ENCODE measurements around the gene BCAS3.

GRCh38 chr17:61127960-61128359 lies 450.3 kb downstream of the BCAS3 start:
- TF ChIP-seq SP1 (IDR thresholded peaks at IDR 0.05; ENCODE audit: low read depth) (no peak), CTCF (IDR thresholded peaks at IDR 0.05 in 2 of 3, conservative IDR thresholded peaks at IDR 0.05 in 1 of 3; ENCODE audit: borderline replicate concordance in 1 of 3, insufficient read depth in 1 of 3, low read depth in 2 of 3, low read length in 2 of 3) (no peak), POLR2A (IDR thresholded peaks at IDR 0.05; ENCODE audit: borderline replicate concordance, extremely low read depth, insufficient read depth, insufficient read length) (no peak), MAX (IDR thresholded peaks at IDR 0.05) (no peak), REST (IDR thresholded peaks at IDR 0.05; ENCODE audit: low read depth) (no peak), POLR2AphosphoS5 (IDR thresholded peaks at IDR 0.05; ENCODE audit: low read depth, low read length) (no peak), EZH2phosphoT487 (IDR thresholded peaks at IDR 0.05; ENCODE audit: borderline replicate concordance) (no peak), YY1 (IDR thresholded peaks at IDR 0.05; ENCODE audit: extremely low read depth, insufficient replicate concordance, low read depth, low read length) (no peak), RAD21 (IDR thresholded peaks at IDR 0.05; ENCODE audit: low read depth) (no peak)

Measured in HCT116 (cell line).